ENCODE measurements around the gene C1QB. TPM values are rescaled to one million over a fixed set of nuclear protein-coding genes. Genes with fewer than 3 reads are reported as not detected.
A peak's percentile ranks its signal among the peaks of the same experiment; 100 is the strongest.

Gene C1QB
- total RNA-seq, 2 experiments from 2014 or later: not detected

GRCh38 chr1:22637907-22638445 lies 15.1 kb upstream of the C1QB start:
- ATAC-seq (no peak), DNase-seq (no peak)
- H3K27ac Mint-ChIP-seq: no peak overlapping the region
- no peak overlapping the region for H3K4me3 Mint-ChIP-seq
- H3K36me3 Mint-ChIP-seq (ENCODE audit: low read depth): no peaks in the 10 kb centered on the region
- H3K27me3 Mint-ChIP-seq: peaks cover 9% of the 10 kb centered on the region
- H3K4me1 Mint-ChIP-seq (ENCODE audit: low read depth): no peaks in the 10 kb centered on the region
- no peaks in the 10 kb centered on the region for H3K9me3 Mint-ChIP-seq
- intact Hi-C loops (cut with micrococcal nuclease): loop anchor here (10.0 kb wide), 1 partner anchor 503 kb away; no protein-coding TSS in a partner anchor
- ChIA-PET CTCF (no interaction called here), POLR2A (no interaction called here)
- TF ChIP-seq, protein P1, sequence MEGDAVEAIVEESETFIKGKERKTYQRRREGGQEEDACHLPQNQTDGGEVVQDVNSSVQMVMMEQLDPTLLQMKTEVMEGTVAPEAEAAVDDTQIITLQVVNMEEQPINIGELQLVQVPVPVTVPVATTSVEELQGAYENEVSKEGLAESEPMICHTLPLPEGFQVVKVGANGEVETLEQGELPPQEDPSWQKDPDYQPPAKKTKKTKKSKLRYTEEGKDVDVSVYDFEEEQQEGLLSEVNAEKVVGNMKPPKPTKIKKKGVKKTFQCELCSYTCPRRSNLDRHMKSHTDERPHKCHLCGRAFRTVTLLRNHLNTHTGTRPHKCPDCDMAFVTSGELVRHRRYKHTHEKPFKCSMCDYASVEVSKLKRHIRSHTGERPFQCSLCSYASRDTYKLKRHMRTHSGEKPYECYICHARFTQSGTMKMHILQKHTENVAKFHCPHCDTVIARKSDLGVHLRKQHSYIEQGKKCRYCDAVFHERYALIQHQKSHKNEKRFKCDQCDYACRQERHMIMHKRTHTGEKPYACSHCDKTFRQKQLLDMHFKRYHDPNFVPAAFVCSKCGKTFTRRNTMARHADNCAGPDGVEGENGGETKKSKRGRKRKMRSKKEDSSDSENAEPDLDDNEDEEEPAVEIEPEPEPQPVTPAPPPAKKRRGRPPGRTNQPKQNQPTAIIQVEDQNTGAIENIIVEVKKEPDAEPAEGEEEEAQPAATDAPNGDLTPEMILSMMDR (IDR thresholded peaks at IDR 0.05): no peak

DNA sequence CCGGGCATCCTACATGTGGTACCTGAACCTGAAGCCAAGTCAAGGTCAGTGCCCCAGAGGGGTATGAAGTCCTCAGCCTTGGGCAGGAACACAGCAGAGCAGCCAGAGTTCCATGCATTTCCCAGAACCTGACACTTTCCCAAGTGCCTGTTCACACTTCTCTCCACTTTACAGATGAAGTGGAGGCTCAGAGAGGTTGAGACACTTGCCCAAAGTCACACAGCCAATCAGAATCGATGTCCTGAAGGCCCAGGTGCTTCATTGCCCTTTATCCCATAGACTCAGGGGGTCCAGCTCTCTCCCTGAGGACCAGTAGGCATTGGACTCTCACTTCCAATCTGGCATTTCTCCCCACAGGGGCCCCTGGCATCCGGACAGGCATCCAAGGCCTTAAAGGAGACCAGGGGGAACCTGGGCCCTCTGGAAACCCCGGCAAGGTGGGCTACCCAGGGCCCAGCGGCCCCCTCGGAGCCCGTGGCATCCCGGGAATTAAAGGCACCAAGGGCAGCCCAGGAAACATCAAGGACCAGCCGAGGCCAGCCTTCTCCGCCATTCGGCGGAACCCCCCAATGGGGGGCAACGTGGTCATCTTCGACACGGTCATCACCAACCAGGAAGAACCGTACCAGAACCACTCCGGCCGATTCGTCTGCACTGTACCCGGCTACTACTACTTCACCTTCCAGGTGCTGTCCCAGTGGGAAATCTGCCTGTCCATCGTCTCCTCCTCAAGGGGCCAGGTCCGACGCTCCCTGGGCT lies 14.4 kb upstream of the C1QB start:
- intact Hi-C loops (cut with micrococcal nuclease): loop anchor here (10.0 kb wide), 1 partner anchor 504 kb away; no protein-coding TSS in a partner anchor
- ATAC-seq: no peak
- peaks cover 10% of the 10 kb centered on the region for H3K27me3 Mint-ChIP-seq
- no peaks in the 10 kb centered on the region for H3K36me3 Mint-ChIP-seq (ENCODE audit: low read depth)
- no peaks in the 10 kb centered on the region for H3K4me1 Mint-ChIP-seq (ENCODE audit: low read depth)
- H3K4me3 Mint-ChIP-seq: no peak overlapping the region
- no peak overlapping the region for H3K27ac Mint-ChIP-seq
- ChIA-PET CTCF (no interaction called here), POLR2A (no interaction called here)
- DNase-seq: no peak
- TF ChIP-seq, protein P1 (IDR thresholded peaks at IDR 0.05): no peak
- H3K9me3 Mint-ChIP-seq: no peaks in the 10 kb centered on the region

GRCh38 chr1:22639286-22639685 lies 13.8 kb upstream of the C1QB start:
- POLR2A ChIA-PET: no interaction called here
- TF ChIP-seq, protein P1 (IDR thresholded peaks at IDR 0.05): no peak
- Mint-ChIP-seq H3K4me3 (no peak overlapping the region), H3K9me3 (no peaks in the 10 kb centered on the region), H3K27ac (no peak overlapping the region), H3K4me1 (ENCODE audit: low read depth) (no peaks in the 10 kb centered on the region), H3K27me3 (peaks cover 10% of the 10 kb centered on the region), H3K36me3 (ENCODE audit: low read depth) (no peaks in the 10 kb centered on the region)
- DNase-seq (peak; percentile 13), ATAC-seq (no peak)
- CTCF ChIA-PET: interaction anchor here (1.2 kb wide), 1 partner anchor 223 kb away, joined by 3 read pairs; no protein-coding TSS in a partner anchor
- intact Hi-C loops (cut with micrococcal nuclease): loop anchor here (10.0 kb wide), 1 partner anchor 504 kb away; no protein-coding TSS in a partner anchor

GRCh38 chr1:22641247-22641646 lies 11.8 kb upstream of the C1QB start:
- TF ChIP-seq, protein P1 (IDR thresholded peaks at IDR 0.05): no peak
- H3K36me3 Mint-ChIP-seq (ENCODE audit: low read depth): no peaks in the 10 kb centered on the region
- H3K27ac Mint-ChIP-seq: no peak overlapping the region
- no peak for ATAC-seq
- peaks cover 10% of the 10 kb centered on the region for H3K27me3 Mint-ChIP-seq
- no peaks in the 10 kb centered on the region for H3K9me3 Mint-ChIP-seq
- POLR2A ChIA-PET: no interaction called here
- H3K4me1 Mint-ChIP-seq (ENCODE audit: low read depth): no peaks in the 10 kb centered on the region
- DNase-seq: no peak
- H3K4me3 Mint-ChIP-seq: no peak overlapping the region
- intact Hi-C loops (cut with micrococcal nuclease): loop anchor here (5.0 kb wide), 1 partner anchor 219 kb away; no protein-coding TSS in a partner anchor
- CTCF ChIA-PET: interaction anchor here (0.6 to 2.4 kb wide), 8 partner anchors 8 to 511 kb away, joined by 3 to 16 read pairs (median 4); no protein-coding TSS in a partner anchor

Data from activated CD8-positive, alpha-beta T cell treated with anti-CD3 and anti-CD28 coated beads for 36 hours (primary cell).